DMS 273 treated with DMSO at 0.1 percent for 48 hours (cell line): Measurements from ENCODE around the gene FOXN1.
"Not testable (repeated sequence)": the region's sequence is repeated elsewhere in the genome, so short reads cannot be mapped to it uniquely, and the experiment has no call there.

ENCODE experiments used
- DNase-seq: peaks from one replicate; lab custom pipeline; 2025; lab: John Stamatoyannopoulos, UW

FOXN1 gene, protein sequence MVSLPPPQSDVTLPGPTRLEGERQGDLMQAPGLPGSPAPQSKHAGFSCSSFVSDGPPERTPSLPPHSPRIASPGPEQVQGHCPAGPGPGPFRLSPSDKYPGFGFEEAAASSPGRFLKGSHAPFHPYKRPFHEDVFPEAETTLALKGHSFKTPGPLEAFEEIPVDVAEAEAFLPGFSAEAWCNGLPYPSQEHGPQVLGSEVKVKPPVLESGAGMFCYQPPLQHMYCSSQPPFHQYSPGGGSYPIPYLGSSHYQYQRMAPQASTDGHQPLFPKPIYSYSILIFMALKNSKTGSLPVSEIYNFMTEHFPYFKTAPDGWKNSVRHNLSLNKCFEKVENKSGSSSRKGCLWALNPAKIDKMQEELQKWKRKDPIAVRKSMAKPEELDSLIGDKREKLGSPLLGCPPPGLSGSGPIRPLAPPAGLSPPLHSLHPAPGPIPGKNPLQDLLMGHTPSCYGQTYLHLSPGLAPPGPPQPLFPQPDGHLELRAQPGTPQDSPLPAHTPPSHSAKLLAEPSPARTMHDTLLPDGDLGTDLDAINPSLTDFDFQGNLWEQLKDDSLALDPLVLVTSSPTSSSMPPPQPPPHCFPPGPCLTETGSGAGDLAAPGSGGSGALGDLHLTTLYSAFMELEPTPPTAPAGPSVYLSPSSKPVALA

DNA sequence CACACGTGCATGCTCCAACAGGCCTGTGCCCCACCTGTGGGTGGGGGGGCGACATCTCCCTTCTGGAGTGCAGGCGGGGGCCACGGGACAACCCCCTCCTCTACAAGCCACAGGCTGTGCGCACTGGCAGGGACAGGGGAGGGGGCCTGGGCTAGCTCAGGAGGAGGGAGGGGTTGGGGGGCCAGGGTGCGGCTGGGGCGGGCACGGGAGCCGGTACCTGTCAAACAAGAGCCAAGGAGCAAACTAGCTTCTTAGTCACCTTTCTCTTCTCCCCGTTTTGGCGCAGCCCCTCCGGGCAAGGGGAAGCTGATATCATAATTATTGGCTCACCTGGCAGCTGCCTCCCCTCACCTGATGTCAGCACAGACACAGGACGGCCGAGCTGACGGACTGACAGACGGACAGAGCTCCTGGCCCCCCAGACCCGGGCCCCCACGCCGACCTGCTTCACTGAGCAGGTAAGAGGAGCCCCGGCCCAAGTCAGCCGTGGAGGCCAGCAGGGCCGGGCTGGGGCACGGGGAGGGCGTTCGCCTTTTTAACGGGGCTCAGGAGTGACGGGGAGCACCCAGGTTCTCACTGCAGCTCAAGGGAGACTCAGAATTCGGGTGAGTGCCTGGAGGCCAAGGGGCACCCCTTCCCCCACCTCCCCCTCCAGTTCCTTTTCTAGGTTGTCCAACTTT is at the start of gene FOXN1:
TSS of gene FOXN1 (plus strand) at position 363 of the 680 bp plus-strand sequence. CDS start 17,622 bp downstream, outside the sequence.
- DNase-seq: no peak

DNA sequence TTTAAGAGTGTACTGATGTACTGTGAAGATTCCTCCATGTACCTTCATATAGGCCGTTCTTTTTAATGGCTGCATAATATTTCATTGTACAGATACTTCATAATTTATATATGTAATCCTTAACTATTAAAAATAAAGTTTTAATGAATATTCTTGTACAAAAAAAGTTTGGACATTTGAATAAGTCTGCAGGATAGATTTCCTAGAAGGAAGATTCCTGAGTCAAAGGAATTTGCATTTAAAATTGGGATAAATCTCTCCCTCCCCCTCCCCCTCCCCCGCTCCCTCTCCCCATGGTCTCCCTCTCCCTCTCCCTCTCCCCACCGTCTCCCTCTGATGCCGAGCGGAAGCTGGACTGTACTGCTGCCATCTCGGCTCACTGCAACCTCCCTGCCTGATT is 48.3 kb upstream of the FOXN1 start:
- DNase-seq: no peak

DNA sequence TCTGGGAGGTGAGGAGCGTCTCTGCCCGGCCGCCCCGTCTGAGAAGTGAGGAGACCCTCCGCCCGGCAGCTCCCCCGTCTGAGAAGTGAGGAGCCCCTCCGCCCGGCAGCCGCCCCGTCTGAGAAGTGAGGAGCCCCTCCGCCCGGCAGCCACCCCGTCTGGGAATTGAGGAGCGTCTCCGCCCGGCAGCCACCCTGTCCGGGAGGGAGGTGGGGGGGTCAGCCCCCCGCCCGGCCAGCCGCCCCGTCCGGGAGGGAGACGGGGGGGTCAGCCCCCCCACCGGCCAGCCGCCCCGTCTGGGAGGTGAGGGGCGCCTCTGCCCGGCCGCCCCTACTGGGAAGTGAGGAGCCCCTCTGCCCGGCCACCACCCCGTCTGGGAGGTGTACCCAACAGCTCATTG is 47.3 kb upstream of the FOXN1 start:
- not testable (repeated sequence) for DNase-seq

DNA sequence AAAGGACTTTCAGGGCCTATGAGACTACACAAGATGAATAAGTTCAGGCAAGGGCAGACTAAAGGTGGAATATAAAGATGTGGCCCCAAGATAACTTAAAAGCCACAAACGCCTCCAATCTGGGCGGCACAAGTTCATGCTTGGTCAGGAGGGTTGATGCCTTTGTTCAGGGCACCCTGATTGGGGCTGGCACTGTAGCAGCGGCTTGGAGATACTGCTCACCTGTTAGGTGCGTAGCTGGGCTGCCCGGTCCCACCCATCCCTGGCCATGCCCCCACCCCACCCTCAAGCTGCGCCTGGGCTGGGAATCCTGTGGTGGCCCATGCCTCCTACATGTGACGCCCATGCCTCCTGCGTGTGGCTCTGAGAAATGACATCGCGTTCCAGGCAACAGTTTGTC is 45.2 kb upstream of the FOXN1 start:
- no peak for DNase-seq

DNA sequence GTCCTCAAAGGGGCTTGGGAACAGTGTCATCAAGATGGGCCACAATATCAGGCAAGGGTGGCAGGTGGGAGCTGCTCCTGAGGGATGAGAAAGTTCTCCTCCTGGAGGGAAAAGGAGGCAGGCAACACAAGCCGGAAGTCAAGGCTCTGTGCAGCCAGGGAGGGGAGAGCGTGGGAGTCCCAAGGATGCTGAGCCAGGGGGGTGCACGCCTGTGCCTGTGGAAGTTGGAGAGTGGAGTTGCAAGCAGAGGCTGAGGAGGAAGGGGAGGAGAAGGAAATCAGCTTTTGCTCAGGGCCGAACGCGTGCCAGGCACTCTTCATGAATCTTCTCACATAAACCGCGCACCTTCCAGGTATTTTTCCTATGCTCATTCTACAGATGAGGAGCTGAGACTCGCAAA is 40.1 kb upstream of the FOXN1 start:
- no peak for DNase-seq

DNA sequence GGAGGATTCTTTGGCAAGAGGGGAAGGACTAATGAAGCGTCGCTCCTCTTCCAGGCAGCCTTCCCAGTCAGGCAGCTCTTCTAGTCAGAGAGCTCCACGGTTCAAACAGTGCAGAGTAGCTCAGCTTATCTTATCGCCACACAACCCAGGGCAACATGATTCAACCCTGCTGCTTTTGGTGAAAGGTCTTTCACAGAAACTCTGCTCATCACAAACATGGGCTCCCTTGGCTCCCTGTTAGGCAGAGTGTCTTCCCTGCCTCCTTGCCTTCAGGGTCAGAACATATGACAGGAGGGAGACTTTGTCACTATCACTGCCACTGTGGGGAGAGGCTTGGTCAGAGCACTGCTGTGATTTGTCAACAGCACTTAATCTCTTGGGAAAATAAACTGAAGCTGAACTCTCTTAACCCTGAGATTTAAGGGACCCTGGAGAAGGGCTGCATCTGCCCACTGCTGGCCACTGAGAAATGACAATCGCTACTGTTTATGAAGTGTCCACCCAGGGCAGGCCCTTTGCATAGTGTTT is 39.6 kb upstream of the FOXN1 start:
- DNase-seq: no peak

DNA sequence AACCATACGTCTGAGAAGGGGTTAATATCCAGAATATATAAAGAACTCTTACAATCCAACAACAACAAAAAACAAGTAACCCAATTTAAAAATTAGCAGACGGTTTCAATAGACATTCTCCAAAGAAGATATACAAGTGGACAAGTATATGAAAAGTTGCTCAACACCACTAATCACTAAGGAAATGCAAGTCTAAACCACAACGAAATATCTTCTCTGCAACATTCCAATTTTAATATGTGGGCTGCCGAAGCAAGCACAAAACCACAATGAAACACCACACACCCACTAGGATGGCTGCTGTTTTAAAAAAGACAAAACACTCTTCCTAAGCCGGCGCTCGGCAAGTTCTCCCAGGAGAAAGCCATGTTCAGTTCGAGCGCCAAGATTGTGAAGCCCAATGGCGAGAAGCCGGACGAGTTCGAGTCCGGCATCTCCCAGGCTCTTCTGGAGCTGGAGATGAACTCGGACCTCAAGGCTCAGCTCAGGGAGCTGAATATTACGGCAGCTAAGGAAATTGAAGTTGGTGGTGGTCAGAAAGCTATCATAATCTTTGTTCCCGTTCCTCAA is 38.6 kb upstream of the FOXN1 start:
- no peak for DNase-seq

DNA sequence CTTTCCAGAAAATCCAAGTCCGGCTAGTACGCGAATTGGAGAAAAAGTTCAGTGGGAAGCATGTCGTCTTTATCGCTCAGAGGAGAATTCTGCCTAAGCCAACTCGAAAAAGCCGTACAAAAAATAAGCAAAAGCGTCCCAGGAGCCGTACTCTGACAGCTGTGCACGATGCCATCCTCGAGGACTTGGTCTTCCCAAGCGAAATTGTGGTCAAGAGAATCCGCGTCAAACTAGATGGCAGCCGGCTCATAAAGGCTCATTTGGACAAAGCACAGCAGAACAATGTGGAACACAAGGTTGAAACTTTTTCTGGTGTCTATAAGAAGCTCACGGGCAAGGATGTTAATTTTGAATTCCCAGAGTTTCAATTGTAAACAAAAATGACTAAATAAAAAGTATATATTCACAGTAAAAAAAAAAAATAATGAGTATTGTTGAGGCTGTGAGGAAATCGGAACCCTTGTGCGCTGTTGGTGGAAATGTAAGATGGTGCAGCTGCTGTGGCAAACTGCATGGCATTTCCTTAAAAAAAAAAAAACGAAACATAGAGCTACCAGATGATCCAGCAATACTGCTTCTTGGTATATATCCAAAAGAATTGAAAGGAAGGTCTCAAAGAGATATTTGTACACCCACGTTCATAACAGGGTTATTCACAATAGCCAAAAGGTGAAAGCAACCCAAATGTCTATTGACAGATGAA is 38.0 kb upstream of the FOXN1 start:
- not testable (repeated sequence) for DNase-seq

DNA sequence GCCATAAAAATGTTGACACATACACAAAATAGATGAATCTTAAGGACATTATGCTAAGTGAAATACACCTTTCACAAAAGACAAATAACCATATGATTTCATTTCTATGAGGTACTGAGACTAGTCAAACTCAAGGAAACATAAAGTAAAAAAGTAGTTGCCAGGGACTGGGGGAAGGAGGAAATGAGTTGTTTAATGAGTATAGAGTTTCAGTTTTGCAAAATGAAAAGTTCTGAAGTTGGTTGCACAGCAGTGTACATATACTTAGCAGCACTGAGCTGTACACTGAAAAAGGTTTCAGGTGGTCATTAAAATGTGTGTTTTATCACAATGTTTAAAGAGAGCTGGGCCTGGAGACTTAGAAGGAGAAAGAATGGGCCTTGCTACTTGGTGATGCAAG is 37.4 kb upstream of the FOXN1 start:
- no peak for DNase-seq

DNA sequence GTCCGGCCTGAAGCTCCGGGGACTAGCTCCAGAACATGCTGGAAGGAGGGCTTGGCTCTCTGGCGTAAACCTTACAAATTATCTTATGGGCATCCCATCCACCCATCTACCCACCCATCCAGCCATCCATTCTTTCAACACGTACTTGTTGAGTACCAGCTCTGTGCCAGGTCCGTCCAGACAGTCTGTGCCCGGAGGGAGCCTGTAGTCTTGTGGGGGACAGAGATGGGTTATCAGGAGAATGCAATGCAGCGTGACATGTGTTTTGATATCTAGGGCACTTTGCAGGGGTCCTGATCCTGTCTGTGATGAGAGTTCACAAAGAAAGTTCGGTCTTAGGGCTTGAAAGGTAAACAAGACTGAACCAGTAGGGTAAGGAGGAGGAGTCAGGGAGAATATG is 36.8 kb upstream of the FOXN1 start:
- no peak for DNase-seq

DNA sequence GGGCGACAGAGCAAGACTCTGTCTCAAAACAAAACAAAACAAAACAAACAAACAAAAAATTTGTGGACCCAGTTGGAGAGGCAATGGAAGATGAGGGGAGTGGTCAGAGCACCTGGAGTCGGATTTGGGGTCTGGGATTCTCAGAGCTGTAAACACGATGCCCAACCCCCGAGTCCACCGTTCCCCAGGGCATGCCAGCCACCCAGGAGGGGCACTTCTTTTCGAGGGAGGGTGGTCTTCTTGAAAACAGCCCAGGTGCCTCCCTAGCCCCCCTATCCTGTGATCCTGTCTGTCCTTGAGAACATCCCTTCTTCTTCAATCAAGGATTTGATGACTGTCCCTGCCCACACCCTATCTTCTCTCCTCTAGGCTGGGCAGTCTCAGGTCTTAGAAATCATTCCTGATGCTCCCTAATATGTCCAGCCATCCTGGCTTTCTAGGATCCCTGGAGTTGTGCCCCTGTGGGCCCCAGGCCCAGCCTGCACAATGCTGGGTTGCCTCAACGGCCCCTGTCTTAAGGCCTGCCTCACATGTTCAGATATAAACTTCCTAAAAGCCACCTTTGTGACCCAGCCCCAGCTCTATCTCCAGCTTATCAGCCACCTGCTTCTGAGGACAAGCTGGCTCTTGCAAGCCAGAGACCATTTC is 35.8 kb upstream of the FOXN1 start:
- no peak for DNase-seq

DNA sequence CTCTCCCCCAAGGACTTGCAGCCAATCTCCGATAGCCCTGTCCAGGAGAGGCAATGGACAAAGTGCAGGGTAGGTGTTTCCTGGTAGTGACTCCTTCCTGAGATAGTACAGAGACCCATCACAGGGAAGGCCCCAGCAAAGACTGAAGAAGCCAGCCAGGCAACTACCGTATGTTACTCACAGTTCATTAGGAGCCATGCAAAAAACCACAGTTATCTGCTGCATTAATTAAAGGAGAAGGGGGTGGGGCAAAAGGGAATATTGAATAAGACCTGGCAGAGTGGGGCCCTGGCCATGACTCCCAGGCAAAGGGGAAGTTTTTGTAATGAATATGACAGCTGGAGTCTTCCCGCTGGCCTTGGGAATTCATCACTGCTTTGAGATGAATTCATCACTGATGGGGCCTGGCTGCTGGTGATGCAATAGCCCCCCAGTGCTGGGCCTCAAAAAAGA is 35.2 kb upstream of the FOXN1 start:
- no peak for DNase-seq

DNA sequence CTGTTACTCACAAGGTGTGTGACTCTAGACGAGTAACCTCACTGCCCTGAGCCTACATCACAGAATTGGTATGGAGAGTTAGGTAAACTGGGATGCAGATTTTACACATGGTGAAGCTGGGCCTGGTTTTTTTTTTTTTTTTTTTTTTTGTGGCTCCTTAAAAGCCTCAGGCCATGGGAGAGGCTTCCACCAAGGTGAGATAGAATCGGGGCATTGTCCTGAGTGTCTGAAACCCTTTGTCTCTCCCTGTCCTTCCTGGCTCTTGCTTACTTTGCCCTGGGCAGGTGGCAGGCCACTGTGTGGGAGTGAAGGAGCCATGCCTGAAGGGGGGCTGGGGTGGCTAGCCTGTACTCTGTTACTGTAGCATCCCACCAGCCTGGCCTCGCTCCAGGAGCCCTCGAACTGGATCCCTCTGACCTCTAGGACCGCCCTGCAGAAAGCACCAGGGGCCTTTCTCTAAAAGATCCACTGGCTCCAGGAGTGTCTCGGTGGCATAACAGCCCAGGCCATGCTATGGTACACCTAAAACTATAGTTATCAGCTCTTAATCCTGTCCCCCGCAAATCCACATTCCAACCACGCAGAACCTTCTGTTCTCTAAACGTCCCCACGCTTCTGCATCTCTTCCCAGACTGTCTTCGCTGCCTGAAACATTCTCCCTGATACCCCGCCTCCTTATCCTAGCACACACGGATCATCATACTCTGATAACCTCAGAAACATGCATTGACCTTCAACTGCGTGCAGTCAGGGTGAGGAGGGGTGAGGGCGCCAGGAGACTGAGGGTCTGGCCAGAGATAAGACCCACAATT is 34.4 kb upstream of the FOXN1 start:
- DNase-seq: no peak

DNA sequence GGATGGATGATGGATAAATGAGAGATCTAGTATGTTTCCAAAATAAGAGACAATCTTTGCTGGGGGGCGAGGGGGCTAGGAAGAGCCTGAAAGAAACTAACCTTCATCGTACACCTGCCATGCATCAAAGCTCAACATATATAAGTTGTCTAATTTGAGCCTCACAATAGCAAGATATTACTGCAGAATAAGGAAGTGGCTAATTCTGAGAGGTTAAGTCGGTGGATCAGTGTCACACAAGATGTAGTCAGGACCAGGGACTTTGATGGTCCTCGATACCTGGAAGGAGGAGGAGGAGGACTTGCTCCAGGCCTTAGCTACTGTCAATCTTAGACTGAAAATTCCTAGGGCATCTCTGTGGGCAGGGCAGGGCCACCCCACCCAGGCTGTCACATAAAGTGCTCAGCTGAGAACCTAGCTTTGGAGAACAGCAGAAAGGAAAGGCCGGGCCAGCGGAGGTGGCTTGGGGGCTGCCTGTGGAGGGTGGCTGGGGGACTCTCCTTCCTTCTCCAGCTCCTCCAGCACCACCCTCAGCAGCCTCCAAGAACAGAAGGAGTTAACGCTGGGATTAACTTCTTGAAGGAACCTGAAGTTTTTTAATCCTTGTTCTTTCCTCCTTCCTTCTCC is 33.2 kb upstream of the FOXN1 start:
- DNase-seq: no peak

DNA sequence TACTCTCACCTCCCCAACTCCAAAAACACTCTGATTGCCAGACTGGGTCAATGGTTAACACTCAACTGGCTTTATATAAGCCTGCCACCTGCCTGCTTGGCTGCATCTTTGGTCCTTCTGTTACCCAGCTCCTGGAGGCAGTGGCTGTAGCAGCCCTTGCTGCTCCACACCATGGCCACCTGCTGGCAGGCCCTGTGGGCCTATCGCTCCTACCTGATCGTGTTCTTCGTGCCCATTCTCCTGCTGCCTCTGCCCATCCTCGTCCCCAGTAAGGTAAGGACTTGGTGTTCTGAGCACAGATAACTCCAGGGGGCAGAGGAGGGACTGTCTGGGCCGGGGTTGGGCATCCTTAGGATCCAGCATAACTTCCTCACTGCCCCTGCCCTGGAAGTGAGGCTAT is 32.6 kb upstream of the FOXN1 start, which contains the start of gene SLC13A2:
TSS of gene SLC13A2 (plus strand) at position 103 of the 400 bp plus-strand sequence. CDS start at position 172, 69 bp downstream.
- no peak for DNase-seq

DNA sequence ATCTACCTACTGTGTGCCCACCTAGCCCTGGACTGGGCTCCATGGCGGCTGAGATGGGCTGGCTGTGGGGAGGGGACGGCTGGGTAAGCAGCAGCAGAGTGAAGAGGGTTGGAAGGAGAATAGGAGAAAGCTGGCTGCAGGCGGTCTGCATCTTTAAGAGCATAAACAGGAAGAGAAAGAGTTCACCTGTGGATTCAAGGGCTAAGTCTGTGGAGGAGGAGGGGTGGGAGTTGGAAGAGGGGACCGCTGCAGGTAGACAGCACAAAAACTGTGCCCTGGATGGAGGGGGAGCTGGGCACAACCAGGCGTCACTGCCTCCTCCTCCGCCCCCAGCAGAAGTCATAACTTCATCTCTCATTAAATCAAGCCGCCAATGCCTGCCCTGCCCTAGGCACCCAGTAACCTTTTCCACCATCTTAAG is 32.0 kb upstream of the FOXN1 start:
- DNase-seq: no peak

DNA sequence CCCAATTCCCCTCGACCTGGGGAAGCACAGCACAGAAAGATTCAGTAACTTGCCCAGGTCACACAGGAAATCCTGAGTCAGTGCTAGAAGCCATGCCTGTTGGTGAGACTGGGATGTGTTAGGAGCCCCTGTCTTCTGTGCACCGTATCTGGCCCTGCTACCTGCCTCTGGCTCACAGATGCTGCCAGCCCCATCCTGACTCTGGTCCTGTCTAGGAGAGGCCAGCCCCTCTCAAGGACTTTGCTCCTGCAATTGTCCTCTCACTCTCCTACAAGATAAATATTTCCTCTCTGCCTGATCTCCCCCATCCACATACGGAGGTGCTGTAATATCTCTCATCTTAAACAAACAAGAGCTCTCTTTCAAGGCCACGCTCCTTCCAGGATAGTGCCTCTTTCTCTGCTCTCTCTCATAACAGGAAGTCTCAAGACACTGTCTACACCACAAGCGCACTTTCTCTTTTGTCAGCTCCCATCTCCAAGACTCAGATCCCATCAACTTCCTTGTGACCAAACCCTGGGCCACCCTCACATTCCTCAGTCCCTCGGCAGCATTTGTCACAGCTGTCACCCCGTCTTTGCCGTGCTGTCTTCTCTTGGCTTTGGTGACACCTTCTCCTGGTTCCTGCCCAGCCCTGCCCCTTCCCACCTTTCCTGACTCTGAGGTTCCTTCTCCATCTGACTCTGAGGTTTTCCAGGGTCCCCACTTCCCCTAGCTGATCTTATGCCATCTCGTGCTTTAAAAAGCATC is 30.8 kb upstream of the FOXN1 start:
- no peak for DNase-seq

DNA sequence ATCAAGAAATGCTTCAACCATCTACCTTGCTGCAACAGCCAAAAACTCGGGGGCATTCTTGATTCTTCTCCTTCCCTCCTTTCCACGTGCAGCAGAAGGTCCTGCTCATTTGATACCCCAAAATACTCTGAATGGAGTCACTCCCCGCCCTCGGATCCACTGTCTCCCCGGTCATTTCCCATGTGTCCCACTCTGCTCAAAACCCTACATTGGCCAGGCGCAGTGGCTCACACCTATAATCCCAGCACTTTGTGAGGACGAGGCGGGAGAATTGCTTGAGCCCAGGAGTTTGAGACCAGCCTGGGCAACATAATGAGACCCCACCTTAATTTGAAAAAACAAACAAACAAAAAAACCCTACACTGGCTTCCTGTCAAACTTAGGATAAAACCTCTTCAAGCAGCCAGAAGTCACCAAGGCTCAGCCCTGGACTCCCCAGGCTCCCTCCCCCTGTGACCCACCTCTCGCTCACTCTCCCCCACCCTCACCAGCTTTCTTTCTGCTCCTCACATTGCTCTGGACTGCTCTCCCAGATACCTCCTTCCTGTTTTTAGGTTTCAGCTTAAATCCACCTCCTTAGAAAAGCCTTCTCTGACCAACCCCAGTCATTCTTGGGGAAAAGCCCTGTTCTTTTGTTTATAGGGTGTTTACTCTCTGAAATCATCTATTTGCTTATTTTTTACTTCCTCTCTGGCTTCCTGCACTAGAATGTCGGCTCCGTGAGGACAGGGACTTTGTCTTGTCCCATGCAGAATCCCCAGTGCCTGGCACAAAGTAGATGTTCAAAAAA is 29.9 kb upstream of the FOXN1 start:
- DNase-seq: no peak
